WI38 (cell line): Measurements from ENCODE around the gene RCAN3.

Experiments
- H3K4me3 ChIP-seq: 2 replicates; pipeline ENCODE4 v1.5.1; 2011; ENCODE audit warnings: low read depth, mild to moderate bottlenecking, control low read depth, low read length
- CTCF ChIP-seq: IDR thresholded peaks from 2 replicates; pipeline ENCODE4 v1.5.1; 2012; ENCODE audit warnings: low read depth, mild to moderate bottlenecking, control low read depth, low read length

RCAN3 gene

DNA sequence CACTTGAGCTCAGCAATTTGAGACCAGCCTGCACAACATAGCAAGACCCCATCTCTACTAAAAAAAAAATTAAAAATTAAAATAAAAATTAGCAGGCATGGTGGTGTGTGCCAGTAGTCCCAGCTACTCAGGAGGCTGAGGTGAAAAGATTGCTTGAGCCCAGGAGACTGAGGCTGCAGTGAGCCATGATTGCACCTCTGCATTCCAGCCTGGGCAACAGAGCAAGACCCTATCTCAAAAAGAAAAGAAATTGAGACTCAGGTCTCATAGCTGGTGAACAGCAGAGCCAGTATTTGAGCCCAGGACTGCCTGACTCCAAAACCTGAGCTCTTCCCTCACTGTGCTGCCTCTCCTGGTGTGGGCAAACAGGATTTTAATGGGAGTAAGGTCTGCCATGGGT is 28.4 kb upstream of the RCAN3 start:
- no peak for TF ChIP-seq CTCF
- no peak overlapping the region for H3K4me3 ChIP-seq

DNA sequence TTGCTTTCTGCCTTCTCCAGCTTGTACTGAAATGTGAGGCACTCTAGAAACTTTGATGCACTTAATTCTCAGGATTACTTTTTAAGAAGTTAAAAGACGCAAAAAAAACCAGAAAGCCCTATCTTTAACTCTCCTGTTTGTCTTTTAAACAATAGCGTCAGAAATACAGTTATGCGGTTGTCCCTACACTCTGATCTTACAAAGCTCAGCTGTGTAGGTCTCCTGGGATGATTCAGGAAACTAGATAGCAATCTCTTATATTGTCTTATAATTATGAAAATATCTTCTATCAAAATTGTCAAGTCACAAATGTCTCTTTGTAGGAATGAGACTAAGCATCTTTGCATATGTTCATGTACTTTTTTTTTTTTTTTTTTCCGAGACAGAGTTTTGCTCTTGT is 26.9 kb upstream of the RCAN3 start:
- H3K4me3 ChIP-seq, result no peak overlapping the region
- TF ChIP-seq CTCF, result no peak

GRCh38 chr1:24476571-24476970 is 26.1 kb upstream of the RCAN3 start:
- no peak for TF ChIP-seq CTCF
- no peak overlapping the region for H3K4me3 ChIP-seq

DNA sequence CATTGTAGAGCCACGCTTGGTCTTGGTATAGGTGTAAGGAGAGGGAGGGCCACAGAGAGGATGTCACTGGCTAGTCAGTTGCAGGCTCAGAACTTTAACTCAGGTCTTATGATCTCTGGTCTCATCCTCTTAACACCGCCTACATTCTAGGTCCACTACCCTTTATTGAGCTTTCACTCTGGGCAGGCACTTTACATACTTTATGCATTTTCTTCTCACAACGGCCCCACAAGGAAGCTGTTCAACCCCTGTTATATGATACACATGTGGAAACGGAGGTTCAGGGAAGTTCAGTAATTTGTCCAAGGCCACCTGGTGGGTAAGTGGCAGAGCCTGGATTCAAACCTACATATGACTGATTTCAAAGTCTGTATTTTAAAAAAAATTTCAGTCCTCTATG is 25.3 kb upstream of the RCAN3 start:
- TF ChIP-seq CTCF, result no peak
- H3K4me3 ChIP-seq, result no peak overlapping the region

- H3K4me3 ChIP-seq, result no peak overlapping the region
- TF ChIP-seq CTCF, result no peak
Measured at GRCh38 chr1:24481101-24481500, 21.5 kb upstream of the RCAN3 start.

DNA sequence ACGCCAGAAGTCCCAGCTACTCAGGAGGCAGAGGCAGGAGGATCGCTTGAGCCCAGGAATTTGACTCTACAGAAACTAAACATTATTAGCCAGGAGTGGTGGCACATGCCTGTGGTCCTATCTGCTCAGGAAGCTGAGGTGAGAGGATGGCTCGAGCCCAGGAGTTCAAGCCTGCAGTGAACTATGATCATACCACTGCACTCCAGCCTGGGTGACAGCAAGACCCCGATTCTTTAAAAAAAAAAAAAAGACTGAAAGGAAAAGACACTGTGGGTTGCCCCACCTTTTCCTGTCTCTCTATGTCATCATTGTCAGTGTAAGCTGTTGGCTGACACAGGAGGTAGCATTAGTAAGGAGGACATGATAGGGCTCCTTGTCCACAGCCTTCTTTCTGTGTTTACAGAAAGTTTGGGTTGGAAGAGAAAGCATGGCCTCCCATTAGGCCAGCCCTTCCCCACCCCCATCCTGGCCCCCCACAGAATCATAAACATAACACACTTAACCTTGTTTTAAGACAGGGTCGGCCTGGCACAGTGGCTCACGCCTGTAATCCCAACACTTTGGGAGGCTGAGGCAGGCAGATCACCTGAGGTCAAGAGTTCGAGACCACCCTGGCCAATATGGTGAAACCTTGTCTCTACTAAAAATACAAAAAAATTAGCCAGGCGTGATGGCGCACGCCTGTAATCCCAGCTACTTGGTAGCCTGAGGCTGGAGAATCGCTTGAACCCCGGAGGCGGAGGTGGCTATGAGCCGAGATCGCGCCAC is 20.6 kb upstream of the RCAN3 start:
- no peak for TF ChIP-seq CTCF

DNA sequence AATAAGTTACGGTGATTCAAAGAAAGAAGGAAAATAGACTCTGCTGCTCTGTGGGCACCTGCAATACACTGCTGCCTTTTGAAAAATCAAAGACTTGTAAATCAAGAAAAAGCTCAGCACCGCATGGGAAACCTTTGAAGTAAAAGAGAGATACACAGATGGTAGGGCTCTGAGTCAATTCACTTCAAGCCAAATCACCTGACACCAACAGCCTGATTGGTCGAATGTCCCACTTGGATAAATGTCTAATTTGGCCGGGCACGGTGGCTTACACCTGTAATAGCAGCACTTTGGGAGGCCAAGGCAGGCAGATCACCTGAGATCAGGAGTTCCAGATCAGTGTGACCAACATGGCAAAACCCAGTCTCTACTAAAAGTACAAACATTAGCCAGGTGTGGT is 19.2 kb upstream of the RCAN3 start:
- no peak overlapping the region for H3K4me3 ChIP-seq
- no peak for TF ChIP-seq CTCF

More for the DNA sequence above, 20.6 kb upstream of the RCAN3 start:
- no peak overlapping the region for H3K4me3 ChIP-seq
